DMS153 (cell line): ENCODE results near the gene BRIP1.
"Not testable (repeated sequence)": the region's sequence is repeated elsewhere in the genome, so short reads cannot be mapped to it uniquely, and the experiment has no call there.

ENCODE experiments used
- DNase-seq: peaks from one replicate; lab custom pipeline; 2025; lab: John Stamatoyannopoulos, UW

BRIP1 gene

GRCh38 chr17:61827649-61828395 lies 35.5 kb downstream of the BRIP1 start:
- DNase-seq = no peak

GRCh38 chr17:61826866-61827265 lies 36.5 kb downstream of the BRIP1 start:
- DNase-seq = not testable (repeated sequence)

GRCh38 chr17:61826198-61826597 lies 37.1 kb downstream of the BRIP1 start:
- not testable (repeated sequence) for DNase-seq

- DNase-seq = no peak
These were observed 37.7 kb downstream of the BRIP1 start for GRCh38 chr17:61825448-61826137.

- no peak for DNase-seq
These were observed 40.7 kb downstream of the BRIP1 start for GRCh38 chr17:61822326-61823285.

GRCh38 chr17:61821655-61822054 lies 41.7 kb downstream of the BRIP1 start:
- no peak for DNase-seq

- not testable (repeated sequence) for DNase-seq
These were observed 44.1 kb downstream of the BRIP1 start for GRCh38 chr17:61819265-61819664.

- no peak for DNase-seq
These were observed 45.1 kb downstream of the BRIP1 start for GRCh38 chr17:61818225-61818624.

- no peak for DNase-seq
These were observed 45.9 kb downstream of the BRIP1 start for GRCh38 chr17:61817452-61817851.

- no peak for DNase-seq
These were observed 46.8 kb downstream of the BRIP1 start for GRCh38 chr17:61816538-61816937.

- DNase-seq = peak; percentile 53
These were observed 47.3 kb downstream of the BRIP1 start for GRCh38 chr17:61815863-61816503.

- no peak for DNase-seq
These were observed 48.8 kb downstream of the BRIP1 start for GRCh38 chr17:61814485-61814884.

GRCh38 chr17:61813211-61813610 lies 50.1 kb downstream of the BRIP1 start:
- no peak for DNase-seq

- no peak for DNase-seq
These were observed 50.6 kb downstream of the BRIP1 start for GRCh38 chr17:61812747-61813146.

- DNase-seq = peak; percentile 82
These were observed 53.4 kb downstream of the BRIP1 start for GRCh38 chr17:61809816-61810392.

GRCh38 chr17:61808442-61808841 lies 54.9 kb downstream of the BRIP1 start:
- DNase-seq = no peak

- no peak for DNase-seq
These were observed 56.4 kb downstream of the BRIP1 start for GRCh38 chr17:61806936-61807335.

GRCh38 chr17:61806081-61806828 lies 57.1 kb downstream of the BRIP1 start:
- DNase-seq = peak; percentile 54

- no peak for DNase-seq
These were observed 57.9 kb downstream of the BRIP1 start for GRCh38 chr17:61805399-61805798.

GRCh38 chr17:61803796-61804195 lies 59.5 kb downstream of the BRIP1 start:
- DNase-seq = no peak

- no peak for DNase-seq
These were observed 60.1 kb downstream of the BRIP1 start for GRCh38 chr17:61803216-61803615.
